Neural progenitor cell (in vitro differentiated cells): ENCODE results near the gene LRRC8D.

Experiments used
- CTCF ChIP-seq: fragments of 200-600 bp; sonication (generic); IDR thresholded peaks from 2 replicates; pipeline ENCODE4 v1.5.1; 2017; ENCODE audit warnings: antibody characterized with exemption, mild to moderate bottlenecking
- EZH2 ChIP-seq: fragments of 200-600 bp; sonication (generic); IDR thresholded peaks from 2 replicates; pipeline ENCODE4 v1.6.1; 2017; ENCODE audit warnings: antibody characterized with exemption, mild to moderate bottlenecking, moderate library complexity
- EZH2phosphoT487 ChIP-seq: fragments of 200-600 bp; sonication (generic); IDR thresholded peaks from 2 replicates; pipeline ENCODE4 v1.6.1; 2017; ENCODE audit warnings: antibody characterized with exemption

GRCh38 chr1:89932598-89933364 is 111.9 kb downstream of the LRRC8D start:
- TF ChIP-seq CTCF, result no peak
- TF ChIP-seq EZH2phosphoT487, result no peak
- no peak for TF ChIP-seq EZH2
